ENCODE data around the gene PKP4.

The PKP4 gene

DNA sequence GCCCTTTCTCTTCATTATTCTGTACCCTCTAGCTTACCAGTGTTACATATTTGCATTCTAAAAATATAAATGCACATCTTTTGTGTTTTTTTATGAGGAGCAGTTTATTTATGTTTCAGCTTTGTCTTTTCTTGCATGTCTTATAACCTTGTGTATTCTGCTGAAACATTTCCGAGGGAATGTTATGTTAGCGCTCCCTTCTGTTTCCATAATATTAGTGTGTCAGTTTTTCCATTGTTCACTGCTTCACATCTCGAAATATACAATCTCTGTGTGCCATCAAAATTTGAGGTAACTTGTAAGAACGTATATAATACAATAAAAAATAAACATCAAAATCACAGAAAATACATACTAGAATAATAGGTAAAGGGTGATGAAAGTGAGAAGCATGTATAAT, 153.3 kb downstream of the PKP4 start:
- H3K27me3 ChIP-seq (ENCODE audit: low read length), result no peaks in the 10 kb centered on the region
- no peak for TF ChIP-seq EZH2phosphoT487 (conservative IDR thresholded peaks at IDR 0.05; ENCODE audit: low read length)
- TF ChIP-seq, protein P1, sequence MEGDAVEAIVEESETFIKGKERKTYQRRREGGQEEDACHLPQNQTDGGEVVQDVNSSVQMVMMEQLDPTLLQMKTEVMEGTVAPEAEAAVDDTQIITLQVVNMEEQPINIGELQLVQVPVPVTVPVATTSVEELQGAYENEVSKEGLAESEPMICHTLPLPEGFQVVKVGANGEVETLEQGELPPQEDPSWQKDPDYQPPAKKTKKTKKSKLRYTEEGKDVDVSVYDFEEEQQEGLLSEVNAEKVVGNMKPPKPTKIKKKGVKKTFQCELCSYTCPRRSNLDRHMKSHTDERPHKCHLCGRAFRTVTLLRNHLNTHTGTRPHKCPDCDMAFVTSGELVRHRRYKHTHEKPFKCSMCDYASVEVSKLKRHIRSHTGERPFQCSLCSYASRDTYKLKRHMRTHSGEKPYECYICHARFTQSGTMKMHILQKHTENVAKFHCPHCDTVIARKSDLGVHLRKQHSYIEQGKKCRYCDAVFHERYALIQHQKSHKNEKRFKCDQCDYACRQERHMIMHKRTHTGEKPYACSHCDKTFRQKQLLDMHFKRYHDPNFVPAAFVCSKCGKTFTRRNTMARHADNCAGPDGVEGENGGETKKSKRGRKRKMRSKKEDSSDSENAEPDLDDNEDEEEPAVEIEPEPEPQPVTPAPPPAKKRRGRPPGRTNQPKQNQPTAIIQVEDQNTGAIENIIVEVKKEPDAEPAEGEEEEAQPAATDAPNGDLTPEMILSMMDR (IDR thresholded peaks at IDR 0.05; ENCODE audit: insufficient read depth, low read length, poor library complexity, severe bottlenecking), result no peak

DNA sequence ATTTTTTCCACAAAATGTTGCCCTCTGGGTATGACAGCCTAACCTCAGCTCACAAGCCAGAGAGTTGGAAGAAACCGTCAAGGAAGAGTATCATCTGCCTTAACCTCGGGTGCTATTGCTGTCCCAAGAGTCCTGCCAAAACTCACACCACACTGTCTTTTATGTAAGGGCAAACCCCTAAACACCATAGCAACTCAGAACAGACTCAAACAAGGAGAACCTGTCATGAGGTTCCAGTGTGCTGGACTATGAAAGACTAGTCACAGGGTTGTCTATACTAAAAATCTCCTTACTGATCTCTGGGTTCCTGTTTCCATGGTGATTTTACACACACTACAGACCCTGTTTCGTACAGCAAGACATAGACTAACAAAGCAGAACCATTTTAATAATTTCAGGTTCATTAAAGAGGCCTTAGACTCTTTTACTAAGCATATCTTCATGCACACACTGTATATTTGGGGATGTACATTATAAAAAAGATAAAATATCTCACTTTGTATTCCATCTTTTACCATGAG, 159.8 kb downstream of the PKP4 start:
- H3K79me2 ChIP-seq (ENCODE audit: insufficient read depth, low read length), result no peaks in the 10 kb centered on the region
- no peaks in the 10 kb centered on the region for H4K20me1 ChIP-seq (ENCODE audit: low read depth, low read length)
- no peaks in the 10 kb centered on the region for H3K36me3 ChIP-seq (ENCODE audit: low read length)
- no peak overlapping the region for H3K27ac ChIP-seq (ENCODE audit: low read depth, low read length)
- no peaks in the 10 kb centered on the region for H3K27me3 ChIP-seq (ENCODE audit: low read length)
- TF ChIP-seq, protein P1 (IDR thresholded peaks at IDR 0.05; ENCODE audit: insufficient read depth, low read length, poor library complexity, severe bottlenecking), result no peak
- no peak for TF ChIP-seq EZH2phosphoT487 (conservative IDR thresholded peaks at IDR 0.05; ENCODE audit: low read length)
- no peak overlapping the region for H3K4me2 ChIP-seq (ENCODE audit: low read depth, low read length, poor library complexity, severe bottlenecking)
- H2AFZ ChIP-seq (ENCODE audit: low read depth, low read length, severe bottlenecking), result no peak overlapping the region
- H3K9me3 ChIP-seq (ENCODE audit: insufficient read depth, low read length), result no peaks in the 10 kb centered on the region
- no peak overlapping the region for H3K9ac ChIP-seq (ENCODE audit: low read length)
- H3K4me3 ChIP-seq (ENCODE audit: insufficient read depth, low read length, poor library complexity, severe bottlenecking), result no peak overlapping the region
- no peaks in the 10 kb centered on the region for H3K9me2 ChIP-seq (replicated peaks; ENCODE audit: insufficient read depth, low read length)
- H3F3A ChIP-seq (ENCODE audit: insufficient read depth), result no peaks in the 10 kb centered on the region

More for the DNA sequence above, 153.3 kb downstream of the PKP4 start:
- H3K4me2 ChIP-seq (ENCODE audit: low read depth, low read length, poor library complexity, severe bottlenecking), result no peak overlapping the region
- H2AFZ ChIP-seq (ENCODE audit: low read depth, low read length, severe bottlenecking), result no peak overlapping the region
- no peaks in the 10 kb centered on the region for H4K20me1 ChIP-seq (ENCODE audit: low read depth, low read length)
- H3K9me3 ChIP-seq (ENCODE audit: insufficient read depth, low read length), result no peaks in the 10 kb centered on the region
- no peak overlapping the region for H3K9ac ChIP-seq (ENCODE audit: low read length)
- no peaks in the 10 kb centered on the region for H3K79me2 ChIP-seq (ENCODE audit: insufficient read depth, low read length)
- no peaks in the 10 kb centered on the region for H3K9me2 ChIP-seq (replicated peaks; ENCODE audit: insufficient read depth, low read length)
- no peaks in the 10 kb centered on the region for H3F3A ChIP-seq (ENCODE audit: insufficient read depth)
- no peak overlapping the region for H3K4me3 ChIP-seq (ENCODE audit: insufficient read depth, low read length, poor library complexity, severe bottlenecking)
- no peaks in the 10 kb centered on the region for H3K36me3 ChIP-seq (ENCODE audit: low read length)
- H3K27ac ChIP-seq (ENCODE audit: low read depth, low read length), result no peak overlapping the region

DNA sequence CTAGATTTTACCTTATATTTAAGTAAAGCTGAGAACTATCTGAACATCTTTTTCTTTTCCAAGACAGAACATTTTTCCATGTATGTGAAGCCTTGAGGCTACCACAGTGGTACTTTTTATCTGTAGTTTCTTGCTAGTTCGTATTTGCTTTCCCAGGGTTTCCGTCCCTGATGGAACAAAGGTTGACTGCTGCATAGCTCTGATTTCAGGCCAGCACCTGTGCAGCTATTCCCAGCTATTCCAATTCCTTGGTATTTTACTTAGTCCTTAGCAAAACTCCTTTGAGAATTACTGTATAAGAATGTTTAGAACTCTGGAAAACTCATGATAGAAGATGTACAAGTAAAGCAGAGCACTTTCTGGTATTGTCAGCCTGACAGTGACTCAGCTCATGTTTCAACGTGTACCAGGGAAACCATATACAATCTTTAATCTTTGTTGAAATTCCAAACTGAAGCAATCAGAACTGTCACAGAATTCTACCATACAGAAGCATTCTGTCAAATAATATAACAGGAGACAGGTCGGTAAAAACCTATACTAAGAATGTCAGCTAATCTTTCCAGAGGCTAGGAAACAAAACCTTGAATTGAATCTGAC, 162.2 kb downstream of the PKP4 start:
- no peak overlapping the region for H3K9ac ChIP-seq (ENCODE audit: low read length)
- H3K27me3 ChIP-seq (ENCODE audit: low read length), result no peaks in the 10 kb centered on the region
- H3K79me2 ChIP-seq (ENCODE audit: insufficient read depth, low read length), result no peaks in the 10 kb centered on the region
- no peak for TF ChIP-seq EZH2phosphoT487 (conservative IDR thresholded peaks at IDR 0.05; ENCODE audit: low read length)
- TF ChIP-seq, protein P1 (IDR thresholded peaks at IDR 0.05; ENCODE audit: insufficient read depth, low read length, poor library complexity, severe bottlenecking), result no peak
- no peak overlapping the region for H3K4me3 ChIP-seq (ENCODE audit: insufficient read depth, low read length, poor library complexity, severe bottlenecking)
- H3K4me2 ChIP-seq (ENCODE audit: low read depth, low read length, poor library complexity, severe bottlenecking), result no peak overlapping the region
- H3K9me2 ChIP-seq (replicated peaks; ENCODE audit: insufficient read depth, low read length), result no peaks in the 10 kb centered on the region
- no peak overlapping the region for H3K27ac ChIP-seq (ENCODE audit: low read depth, low read length)
- H3K9me3 ChIP-seq (ENCODE audit: insufficient read depth, low read length), result no peaks in the 10 kb centered on the region
- H3K36me3 ChIP-seq (ENCODE audit: low read length), result no peaks in the 10 kb centered on the region
- no peak overlapping the region for H2AFZ ChIP-seq (ENCODE audit: low read depth, low read length, severe bottlenecking)
- no peaks in the 10 kb centered on the region for H4K20me1 ChIP-seq (ENCODE audit: low read depth, low read length)
- no peaks in the 10 kb centered on the region for H3F3A ChIP-seq (ENCODE audit: insufficient read depth)
